Endodermal cell (in vitro differentiated cells): Measurements from ENCODE around the gene PDK3. TPM values are rescaled to one million over a fixed set of nuclear protein-coding genes. Genes with fewer than 3 reads are reported as not detected.
A peak's percentile ranks its signal among the peaks of the same experiment; 100 is the strongest.

ENCODE experiments used
- DNase-seq: peaks from one replicate; pipeline ENCODE4 v3.0.0-alpha.2; 2017
- H3K27ac ChIP-seq: 2 replicates; pipeline ENCODE4 v1.5.1; 2013; ENCODE audit warnings: mild to moderate bottlenecking, low read depth, low read length, moderate library complexity
- H3K27me3 ChIP-seq: 2 replicates; pipeline ENCODE4 v1.6.1; 2013; ENCODE audit warnings: mild to moderate bottlenecking, low read length, moderate library complexity; ENCODE audit not compliant: insufficient read depth, control insufficient read depth, poor library complexity, severe bottlenecking
- H3K36me3 ChIP-seq: 2 replicates; pipeline ENCODE4 v1.7.0; 2013; ENCODE audit warnings: mild to moderate bottlenecking, low read length, moderate library complexity; ENCODE audit not compliant: control insufficient read depth, insufficient read depth
- H3K4me1 ChIP-seq: one replicate; pipeline ENCODE4 v1.7.0; 2013; ENCODE audit warnings: low read length; ENCODE audit not compliant: control insufficient read depth, insufficient read depth
- H3K4me3 ChIP-seq: 2 replicates; pipeline ENCODE4 v1.5.1; 2013; ENCODE audit warnings: mild to moderate bottlenecking, low read length, moderate library complexity
- H3K9ac ChIP-seq: 2 replicates; pipeline ENCODE4 v1.6.1; 2013; ENCODE audit warnings: mild to moderate bottlenecking, low read length, moderate library complexity; ENCODE audit not compliant: poor library complexity, severe bottlenecking; ENCODE audit errors: extremely low read depth
- H3K9me3 ChIP-seq: 2 replicates; pipeline ENCODE4 v1.6.1; 2013; ENCODE audit warnings: mild to moderate bottlenecking, low read length, moderate library complexity; ENCODE audit not compliant: control insufficient read depth
- H3K27ac Mint-ChIP-seq: 2 replicates; pipeline ENCODE4 v1.8.0; 2020; ENCODE audit warnings: mixed read lengths
- H3K27me3 Mint-ChIP-seq: 2 replicates; pipeline ENCODE4 v1.8.0; 2021; ENCODE audit warnings: mild to moderate bottlenecking, mixed read lengths; ENCODE audit not compliant: insufficient read depth
- H3K36me3 Mint-ChIP-seq: 2 replicates; pipeline ENCODE4 v1.8.0; 2020; ENCODE audit warnings: low read depth, mixed read lengths
- H3K4me1 Mint-ChIP-seq: 2 replicates; pipeline ENCODE4 v1.8.0; 2020; ENCODE audit warnings: mixed read lengths
- H3K4me3 Mint-ChIP-seq: 2 replicates; pipeline ENCODE4 v1.8.0; 2020; ENCODE audit warnings: mild to moderate bottlenecking, moderate library complexity, mixed read lengths
- H3K9me3 Mint-ChIP-seq: 2 replicates; pipeline ENCODE4 v1.8.0; 2020; ENCODE audit warnings: mild to moderate bottlenecking, mixed read lengths
- WGBS, 2 experiments: methylation state at CpG; one replicate each; pipeline versions ENCODE4 v1.1.5 to v1.1.7; 2013; ENCODE audit warnings: missing lambda C conversion rate in 2 of 2, mixed read lengths in 1 of 2; ENCODE audit not compliant: insufficient coverage in 1 of 2, insufficient read length in 1 of 2; 5-methylcytosine and 5-hydroxymethylcytosine counted together
- total RNA-seq, 2 donors: library from RNA; stranded (reverse); fragmentation: NEBNext Ultra II Directional in 1 of 2; extraction: Animal tissue kit (Norgen Biotek cat#: 25700) in 1 of 2; gene quantifications; 2 replicates in 1 of 2; 3 replicates in 1 of 2; pipeline ENCODE4 v1.2.1, GENCODE V29; 2021
- TF ChIP-seq, protein P1 (sequence below): fragments of 200-600 bp; sonication (generic); conservative IDR thresholded peaks from 2 replicates; pipeline ENCODE4 v1.5.0; 2021; ENCODE audit warnings: antibody characterized with exemption, mild to moderate bottlenecking

PDK3 gene
- total RNA-seq, 2 donors from 2014 or later, result 14.9 to 21.9 TPM

DNA sequence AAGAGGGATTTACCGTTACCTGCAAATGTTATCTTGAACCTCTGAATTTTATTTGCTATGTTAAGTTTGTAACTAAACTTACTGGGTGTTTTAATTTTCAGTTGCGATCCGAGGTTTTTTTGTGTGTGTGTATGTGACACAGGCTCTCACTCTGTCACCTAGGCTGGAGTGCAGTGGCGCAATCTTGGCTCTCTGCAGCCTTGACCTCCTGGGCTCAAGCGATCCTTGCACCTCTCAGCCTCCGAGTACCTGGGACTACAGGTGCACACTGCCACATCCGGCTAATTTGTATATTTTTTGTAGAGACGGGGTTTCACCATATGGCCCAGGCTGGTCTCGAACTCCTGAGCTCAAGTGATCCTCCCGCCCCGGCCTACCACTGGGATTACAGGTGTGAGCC lies 18.5 kb downstream of the PDK3 start:
- DNase-seq, result no peak
- WGBS, 2 experiments, result 86 to 97% methylated on average over 2 to 11 of the region's 11 CpGs
- H3K4me3 ChIP-seq, result no peak overlapping the region

DNA sequence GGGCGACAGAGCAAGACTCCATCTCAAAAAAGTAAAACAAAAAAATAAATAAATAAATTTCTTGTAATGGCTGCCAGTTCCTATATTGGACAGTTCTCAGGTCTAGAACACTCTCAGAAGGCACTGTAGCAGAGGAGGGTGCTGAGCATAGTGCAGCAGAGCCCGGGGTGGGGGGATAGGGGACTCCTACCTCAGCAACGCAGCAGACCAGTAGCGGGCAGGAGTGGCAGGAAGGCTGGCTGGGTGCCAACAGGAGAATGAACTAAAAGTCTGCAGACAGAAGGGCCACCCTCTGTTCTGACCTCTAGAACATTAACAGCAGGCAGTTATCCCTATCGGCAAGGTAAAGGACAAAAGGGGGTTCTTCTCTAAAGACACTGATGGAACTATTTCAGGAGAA lies 20.2 kb downstream of the PDK3 start:
- Mint-ChIP-seq H3K36me3 (peaks cover 9% of the 10 kb centered on the region), H3K9me3 (peaks cover 6% of the 10 kb centered on the region), H3K4me1 (peaks cover 2% of the 10 kb centered on the region)

More for the DNA sequence above, 18.5 kb downstream of the PDK3 start:
- Histone ChIP-seq H3K9ac (no peak overlapping the region), H3K9me3 (no peaks in the 10 kb centered on the region), H3K4me1 (no peaks in the 10 kb centered on the region), H3K36me3 (no peaks in the 10 kb centered on the region), H3K27ac (no peak overlapping the region), H3K27me3 (no peaks in the 10 kb centered on the region)
- TF ChIP-seq, protein P1, sequence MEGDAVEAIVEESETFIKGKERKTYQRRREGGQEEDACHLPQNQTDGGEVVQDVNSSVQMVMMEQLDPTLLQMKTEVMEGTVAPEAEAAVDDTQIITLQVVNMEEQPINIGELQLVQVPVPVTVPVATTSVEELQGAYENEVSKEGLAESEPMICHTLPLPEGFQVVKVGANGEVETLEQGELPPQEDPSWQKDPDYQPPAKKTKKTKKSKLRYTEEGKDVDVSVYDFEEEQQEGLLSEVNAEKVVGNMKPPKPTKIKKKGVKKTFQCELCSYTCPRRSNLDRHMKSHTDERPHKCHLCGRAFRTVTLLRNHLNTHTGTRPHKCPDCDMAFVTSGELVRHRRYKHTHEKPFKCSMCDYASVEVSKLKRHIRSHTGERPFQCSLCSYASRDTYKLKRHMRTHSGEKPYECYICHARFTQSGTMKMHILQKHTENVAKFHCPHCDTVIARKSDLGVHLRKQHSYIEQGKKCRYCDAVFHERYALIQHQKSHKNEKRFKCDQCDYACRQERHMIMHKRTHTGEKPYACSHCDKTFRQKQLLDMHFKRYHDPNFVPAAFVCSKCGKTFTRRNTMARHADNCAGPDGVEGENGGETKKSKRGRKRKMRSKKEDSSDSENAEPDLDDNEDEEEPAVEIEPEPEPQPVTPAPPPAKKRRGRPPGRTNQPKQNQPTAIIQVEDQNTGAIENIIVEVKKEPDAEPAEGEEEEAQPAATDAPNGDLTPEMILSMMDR, result no peak
- Mint-ChIP-seq H3K4me3 (no peak overlapping the region), H3K36me3 (peaks cover 9% of the 10 kb centered on the region), H3K27me3 (no peaks in the 10 kb centered on the region), H3K27ac (no peak overlapping the region), H3K9me3 (peaks cover 6% of the 10 kb centered on the region), H3K4me1 (peaks cover 6% of the 10 kb centered on the region)

DNA sequence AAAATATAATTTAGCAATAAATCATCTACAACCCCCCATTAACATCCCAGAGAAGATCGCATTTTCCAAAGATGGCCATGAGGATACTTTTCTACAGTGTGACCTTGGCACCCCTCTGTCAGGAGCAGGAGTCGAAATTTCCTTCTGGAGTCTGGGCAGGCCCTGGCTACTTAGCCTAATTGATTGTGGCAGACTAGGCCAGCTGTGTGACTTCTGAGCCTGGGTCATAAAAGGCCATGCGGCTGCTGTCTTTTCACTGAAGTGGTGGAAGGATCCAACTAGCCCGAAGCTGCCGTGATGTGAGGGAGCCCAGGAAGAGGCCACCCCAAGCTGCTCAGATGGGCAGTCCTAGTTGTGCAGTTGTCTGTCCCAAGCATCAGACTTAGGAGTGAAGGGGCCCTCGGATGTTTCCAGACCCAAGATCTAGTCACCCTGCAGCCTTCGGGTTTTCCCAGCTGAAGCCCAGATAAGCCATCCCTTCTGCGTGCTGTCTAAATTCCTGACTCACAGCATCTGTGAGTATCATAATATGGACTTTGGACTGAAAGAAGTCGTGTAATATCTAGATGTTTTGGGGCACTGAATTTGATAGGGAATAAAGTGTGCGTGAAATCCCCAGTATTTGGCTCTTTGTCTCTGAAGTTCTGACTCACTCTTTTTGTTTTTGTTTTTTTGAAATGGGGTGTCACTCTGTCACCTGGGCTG lies 21.0 kb downstream of the PDK3 start:
- Histone ChIP-seq H3K4me3 (no peak overlapping the region), H3K9ac (no peak overlapping the region), H3K27me3 (no peaks in the 10 kb centered on the region), H3K27ac (no peak overlapping the region), H3K36me3 (no peaks in the 10 kb centered on the region), H3K9me3 (no peaks in the 10 kb centered on the region), H3K4me1 (no peaks in the 10 kb centered on the region)
- 87 to 92% methylated on average over 3 to 10 of the region's 10 CpGs for WGBS, 2 experiments
- H3K4me1 Mint-ChIP-seq, result peaks cover 2% of the 10 kb centered on the region
- H3K9me3 Mint-ChIP-seq, result peaks cover 5% of the 10 kb centered on the region
- H3K4me3 Mint-ChIP-seq, result no peak overlapping the region
- no peak for DNase-seq
- TF ChIP-seq, protein P1, result no peak
- peaks cover 13% of the 10 kb centered on the region for H3K36me3 Mint-ChIP-seq
- H3K27ac Mint-ChIP-seq, result no peak overlapping the region
- no peaks in the 10 kb centered on the region for H3K27me3 Mint-ChIP-seq

More for the DNA sequence above, 20.2 kb downstream of the PDK3 start:
- no peaks in the 10 kb centered on the region for H3K36me3 ChIP-seq
- 100% methylated on average over 2 to 4 of the region's 5 CpGs for WGBS, 2 experiments
- no peaks in the 10 kb centered on the region for H3K27me3 Mint-ChIP-seq
- peak overlapping the region; percentile 12 for H3K27ac Mint-ChIP-seq
- H3K4me3 ChIP-seq, result no peak overlapping the region
- no peak overlapping the region for H3K9ac ChIP-seq
- DNase-seq, result no peak
- H3K4me3 Mint-ChIP-seq, result no peak overlapping the region
- no peak overlapping the region for H3K27ac ChIP-seq
- H3K27me3 ChIP-seq, result no peaks in the 10 kb centered on the region
- no peaks in the 10 kb centered on the region for H3K4me1 ChIP-seq
- H3K9me3 ChIP-seq, result no peaks in the 10 kb centered on the region
- TF ChIP-seq, protein P1, result no peak
